ENCODE measurements around the gene PITPNC1. TPM values are rescaled to one million over a fixed set of nuclear protein-coding genes. Genes with fewer than 3 reads are reported as not detected.
"Not testable (repeated sequence)": the region's sequence is repeated elsewhere in the genome, so short reads cannot be mapped to it uniquely, and the experiment has no call there.

The PITPNC1 gene
- total and polyA plus RNA-seq, 4 donors, result 8.0 to 21.1 (median 15.2) TPM

GRCh38 chr17:67646472-67646871 is 269.4 kb downstream of the PITPNC1 start:
- TF ChIP-seq CTCF (IDR thresholded peaks at IDR 0.05; ENCODE audit: control extremely low read depth, extremely low read depth), result no peak
- ATAC-seq (ENCODE audit: insufficient read depth, low FRiP score), result no peak
- H3K27ac ChIP-seq (ENCODE audit: low read depth in 1 of 2, low read length in 1 of 2), result no peak overlapping the region
- H3K36me3 ChIP-seq (ENCODE audit: control insufficient read depth in 4 of 4, insufficient read depth in 4 of 4, low read length in 4 of 4), result peaks cover 0 to 1% (median 0%) of the 10 kb centered on the region in 4 donors
- no peak for DNase-seq
- H3K27me3 ChIP-seq (ENCODE audit: control insufficient read depth in 3 of 3, insufficient read depth in 3 of 3, low read length in 2 of 3), result no peaks in the 10 kb centered on the region
- H3K9me3 ChIP-seq (ENCODE audit: control insufficient read depth in 4 of 4, insufficient read depth in 3 of 4, low read length in 3 of 4), result no peaks in the 10 kb centered on the region
- H3K4me1 ChIP-seq (ENCODE audit: control insufficient read depth in 5 of 5, insufficient read depth in 5 of 5, low read length in 5 of 5), result peaks cover 0 to 3% (median 0%) of the 10 kb centered on the region in 5 donors
- 95 to 98% methylated on average over 6 of the region's 6 CpGs for WGBS, 2 donors
- H3K4me3 ChIP-seq, result no peak overlapping the region
- no peak overlapping the region for H3K9ac ChIP-seq (ENCODE audit: insufficient read depth in 1 of 2, low read length in 2 of 2)

DNA sequence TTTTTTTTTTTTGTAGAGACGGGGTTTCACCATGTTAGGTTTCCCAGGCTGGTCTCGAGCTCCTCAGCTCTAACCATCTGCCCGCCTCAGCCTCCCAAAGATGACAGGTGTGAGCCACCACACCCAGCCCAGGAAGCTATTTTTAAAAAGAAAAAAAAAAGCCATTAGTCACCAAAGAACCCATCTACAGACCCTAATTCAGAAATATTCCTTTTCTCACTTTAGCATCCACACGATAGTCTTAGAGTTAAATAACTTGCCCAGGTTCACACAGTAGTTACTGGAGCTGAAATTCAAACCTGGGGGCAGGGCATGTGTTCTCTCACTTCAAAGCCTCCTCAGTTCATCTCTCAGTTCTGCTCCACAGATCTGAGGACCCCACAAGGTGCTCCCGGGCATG is 270.4 kb downstream of the PITPNC1 start:
- DNase-seq (no peak), ATAC-seq (ENCODE audit: insufficient read depth, low FRiP score) (no peak)
- 92 to 96% methylated on average over 5 of the region's 5 CpGs for WGBS, 2 donors
- Histone ChIP-seq H3K27ac (ENCODE audit: low read depth in 1 of 2, low read length in 1 of 2) (no peak overlapping the region), H3K9ac (ENCODE audit: insufficient read depth in 1 of 2, low read length in 2 of 2) (no peak overlapping the region), H3K9me3 (ENCODE audit: control insufficient read depth in 4 of 4, insufficient read depth in 3 of 4, low read length in 3 of 4) (no peaks in the 10 kb centered on the region), H3K36me3 (ENCODE audit: control insufficient read depth in 4 of 4, insufficient read depth in 4 of 4, low read length in 4 of 4) (peaks cover 0 to 1% (median 0%) of the 10 kb centered on the region in 4 donors), H3K4me3 (no peak overlapping the region), H3K4me1 (ENCODE audit: control insufficient read depth in 5 of 5, insufficient read depth in 5 of 5, low read length in 5 of 5) (peaks cover 0 to 3% (median 0%) of the 10 kb centered on the region in 5 donors), H3K27me3 (ENCODE audit: control insufficient read depth in 3 of 3, insufficient read depth in 3 of 3, low read length in 2 of 3) (no peaks in the 10 kb centered on the region)
- no peak for TF ChIP-seq CTCF (IDR thresholded peaks at IDR 0.05; ENCODE audit: control extremely low read depth, extremely low read depth)

- Histone ChIP-seq H3K4me3 (no peak overlapping the region), H3K27ac (ENCODE audit: low read depth in 1 of 2, low read length in 1 of 2) (no peak overlapping the region), H3K4me1 (ENCODE audit: control insufficient read depth in 5 of 5, insufficient read depth in 5 of 5, low read length in 5 of 5) (peaks cover 0 to 3% (median 0%) of the 10 kb centered on the region in 5 donors), H3K9me3 (ENCODE audit: control insufficient read depth in 4 of 4, insufficient read depth in 3 of 4, low read length in 3 of 4) (no peaks in the 10 kb centered on the region), H3K9ac (ENCODE audit: insufficient read depth in 1 of 2, low read length in 2 of 2) (no peak overlapping the region), H3K36me3 (ENCODE audit: control insufficient read depth in 4 of 4, insufficient read depth in 4 of 4, low read length in 4 of 4) (peaks cover 0 to 1% (median 0%) of the 10 kb centered on the region in 4 donors), H3K27me3 (ENCODE audit: control insufficient read depth in 3 of 3, insufficient read depth in 3 of 3, low read length in 2 of 3) (no peaks in the 10 kb centered on the region)
- TF ChIP-seq CTCF (IDR thresholded peaks at IDR 0.05; ENCODE audit: control extremely low read depth, extremely low read depth), result no peak
- ATAC-seq (ENCODE audit: insufficient read depth, low FRiP score), result no peak
- no peak for DNase-seq
- WGBS, 2 donors, result 78 to 83% methylated on average over 6 of the region's 6 CpGs
These were observed 271.2 kb downstream of the PITPNC1 start for GRCh38 chr17:67648032-67648905.

- H3K4me1 ChIP-seq (ENCODE audit: control insufficient read depth in 5 of 5, insufficient read depth in 5 of 5, low read length in 5 of 5); H3K9ac ChIP-seq (ENCODE audit: insufficient read depth in 1 of 2, low read length in 2 of 2); H3K9me3 ChIP-seq (ENCODE audit: control insufficient read depth in 4 of 4, insufficient read depth in 3 of 4, low read length in 3 of 4); DNase-seq; H3K4me3 ChIP-seq; H3K27ac ChIP-seq (ENCODE audit: low read depth in 1 of 2, low read length in 1 of 2); ATAC-seq (ENCODE audit: insufficient read depth, low FRiP score); H3K36me3 ChIP-seq (ENCODE audit: control insufficient read depth in 4 of 4, insufficient read depth in 4 of 4, low read length in 4 of 4); H3K27me3 ChIP-seq (ENCODE audit: control insufficient read depth in 3 of 3, insufficient read depth in 3 of 3, low read length in 2 of 3): not testable (repeated sequence)
- 96 to 97% methylated on average over 3 of the region's 3 CpGs for WGBS, 2 donors
These were observed 271.8 kb downstream of the PITPNC1 start for GRCh38 chr17:67648906-67649295.

Measured in lung (tissue), 12 donors.